GM04503 (cell line): ENCODE data around the gene CCHCR1.
A peak's percentile ranks its signal among the peaks of the same experiment; 100 is the strongest.
"Not testable (repeated sequence)": the region's sequence is repeated elsewhere in the genome, so short reads cannot be mapped to it uniquely, and the experiment has no call there.

Experiments used
- DNase-seq: peaks from one replicate; pipeline ENCODE4 v3.0.0-alpha.2; 2012; ENCODE audit warnings: low read depth

CCHCR1 gene, protein sequence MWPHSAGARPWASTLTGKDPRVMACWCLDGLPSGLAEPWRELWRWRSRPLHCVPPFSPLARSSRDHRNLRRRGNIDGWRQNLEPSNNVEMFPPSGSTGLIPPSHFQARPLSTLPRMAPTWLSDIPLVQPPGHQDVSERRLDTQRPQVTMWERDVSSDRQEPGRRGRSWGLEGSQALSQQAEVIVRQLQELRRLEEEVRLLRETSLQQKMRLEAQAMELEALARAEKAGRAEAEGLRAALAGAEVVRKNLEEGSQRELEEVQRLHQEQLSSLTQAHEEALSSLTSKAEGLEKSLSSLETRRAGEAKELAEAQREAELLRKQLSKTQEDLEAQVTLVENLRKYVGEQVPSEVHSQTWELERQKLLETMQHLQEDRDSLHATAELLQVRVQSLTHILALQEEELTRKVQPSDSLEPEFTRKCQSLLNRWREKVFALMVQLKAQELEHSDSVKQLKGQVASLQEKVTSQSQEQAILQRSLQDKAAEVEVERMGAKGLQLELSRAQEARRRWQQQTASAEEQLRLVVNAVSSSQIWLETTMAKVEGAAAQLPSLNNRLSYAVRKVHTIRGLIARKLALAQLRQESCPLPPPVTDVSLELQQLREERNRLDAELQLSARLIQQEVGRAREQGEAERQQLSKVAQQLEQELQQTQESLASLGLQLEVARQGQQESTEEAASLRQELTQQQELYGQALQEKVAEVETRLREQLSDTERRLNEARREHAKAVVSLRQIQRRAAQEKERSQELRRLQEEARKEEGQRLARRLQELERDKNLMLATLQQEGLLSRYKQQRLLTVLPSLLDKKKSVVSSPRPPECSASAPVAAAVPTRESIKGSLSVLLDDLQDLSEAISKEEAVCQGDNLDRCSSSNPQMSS

DNA sequence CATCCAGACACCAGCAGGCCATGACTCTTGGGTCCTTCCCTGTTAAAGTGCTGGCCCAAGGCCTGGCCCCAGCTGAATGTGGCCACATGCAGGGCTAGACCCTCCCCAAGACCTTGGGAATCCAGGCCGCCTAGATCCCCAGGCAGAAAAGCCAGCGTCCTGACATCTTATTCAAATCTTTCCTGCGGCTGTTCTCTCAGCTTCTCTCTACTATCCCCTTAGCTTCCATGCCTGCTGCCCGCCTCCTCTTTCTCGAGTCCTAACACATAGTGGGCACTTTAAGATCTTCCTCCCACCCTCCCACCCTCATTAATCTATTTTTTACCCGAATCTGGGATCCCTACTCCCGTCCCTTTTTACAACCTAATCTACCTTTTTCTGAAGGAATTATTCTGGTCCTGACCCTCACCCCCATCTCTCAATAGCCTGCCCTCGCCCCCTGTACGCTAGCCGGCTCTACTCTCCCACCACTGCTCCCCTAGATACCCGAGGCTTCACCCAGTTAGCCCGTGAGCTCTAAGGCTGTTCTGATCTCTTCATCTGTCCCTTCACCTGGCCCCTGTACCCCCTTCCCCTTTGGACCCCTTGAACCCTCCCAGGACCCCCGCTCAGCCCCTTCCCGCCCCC is at the start of gene CCHCR1:
TSS of gene CCHCR1 (minus strand) at position 290 of the 627 bp plus-strand sequence. CDS start at position 88, 202 bp downstream.
- DNase-seq, result no peak

DNA sequence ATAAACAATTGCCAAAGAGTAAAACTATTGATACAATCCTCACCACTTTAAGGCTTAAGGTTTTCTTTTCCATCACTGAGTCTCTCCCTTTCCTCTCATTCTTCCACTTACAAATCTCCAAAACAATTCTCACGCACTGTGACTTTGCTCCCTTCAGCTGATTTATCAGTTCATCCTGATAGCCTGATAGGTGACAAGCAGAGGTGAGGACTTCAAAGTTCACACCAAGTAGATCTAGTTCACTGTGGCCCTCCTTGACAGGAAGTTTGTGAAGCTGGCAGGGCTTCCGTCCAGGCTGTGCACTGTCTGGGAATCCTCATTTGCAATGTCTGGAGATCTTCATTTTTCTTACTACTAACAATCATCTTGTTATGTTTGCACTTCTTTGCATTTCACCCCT is 48.0 kb upstream of the CCHCR1 start:
- no peak for DNase-seq

DNA sequence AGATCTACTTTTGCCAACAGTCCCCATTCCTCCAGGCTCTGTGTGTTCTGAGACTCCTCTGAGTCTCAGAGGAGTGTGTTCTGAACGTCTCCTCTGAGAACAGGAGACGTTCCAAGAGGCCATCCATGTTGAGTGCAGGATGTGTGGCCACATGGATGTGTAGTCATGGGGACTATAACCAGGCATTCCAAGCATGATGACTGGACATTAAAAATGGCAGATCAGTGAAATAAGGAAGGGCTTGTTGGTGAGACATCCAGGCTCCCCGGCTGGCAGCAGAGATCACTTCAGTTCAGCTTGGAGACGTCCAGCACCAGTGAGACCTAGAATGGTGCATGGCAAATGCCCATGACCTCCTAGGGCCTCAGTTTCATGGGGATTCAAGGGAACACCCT is 47.1 kb upstream of the CCHCR1 start:
- no peak for DNase-seq

DNA sequence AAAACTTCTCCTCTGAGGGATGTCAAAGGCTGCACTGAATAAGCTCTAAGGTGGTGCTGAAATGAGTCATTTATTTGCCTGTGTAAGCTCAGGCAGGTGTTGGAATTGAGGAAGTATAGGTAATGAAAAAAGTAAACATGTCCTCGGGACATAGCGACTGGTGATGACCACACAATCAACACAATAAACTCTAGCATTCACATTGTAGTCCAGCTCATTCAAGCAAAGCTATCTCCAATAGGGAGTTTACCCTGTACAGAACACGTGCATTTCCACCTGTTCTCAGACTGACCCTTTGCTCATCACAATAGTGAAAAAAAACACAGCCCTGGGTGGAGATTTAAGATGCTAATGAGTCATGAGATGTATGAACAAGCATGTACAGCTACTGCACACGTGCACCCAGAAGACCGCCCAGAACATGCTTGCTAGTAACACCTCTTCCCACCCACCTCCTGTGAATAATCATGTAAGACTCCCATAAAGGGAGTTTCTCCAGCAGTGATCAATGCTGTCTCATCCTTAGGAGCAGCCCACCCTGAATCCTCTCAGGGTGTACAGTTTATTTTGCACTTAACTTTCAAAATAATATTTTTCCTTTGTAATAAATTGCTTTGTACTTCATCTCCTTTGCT is 45.9 kb upstream of the CCHCR1 start:
- DNase-seq, result no peak

DNA sequence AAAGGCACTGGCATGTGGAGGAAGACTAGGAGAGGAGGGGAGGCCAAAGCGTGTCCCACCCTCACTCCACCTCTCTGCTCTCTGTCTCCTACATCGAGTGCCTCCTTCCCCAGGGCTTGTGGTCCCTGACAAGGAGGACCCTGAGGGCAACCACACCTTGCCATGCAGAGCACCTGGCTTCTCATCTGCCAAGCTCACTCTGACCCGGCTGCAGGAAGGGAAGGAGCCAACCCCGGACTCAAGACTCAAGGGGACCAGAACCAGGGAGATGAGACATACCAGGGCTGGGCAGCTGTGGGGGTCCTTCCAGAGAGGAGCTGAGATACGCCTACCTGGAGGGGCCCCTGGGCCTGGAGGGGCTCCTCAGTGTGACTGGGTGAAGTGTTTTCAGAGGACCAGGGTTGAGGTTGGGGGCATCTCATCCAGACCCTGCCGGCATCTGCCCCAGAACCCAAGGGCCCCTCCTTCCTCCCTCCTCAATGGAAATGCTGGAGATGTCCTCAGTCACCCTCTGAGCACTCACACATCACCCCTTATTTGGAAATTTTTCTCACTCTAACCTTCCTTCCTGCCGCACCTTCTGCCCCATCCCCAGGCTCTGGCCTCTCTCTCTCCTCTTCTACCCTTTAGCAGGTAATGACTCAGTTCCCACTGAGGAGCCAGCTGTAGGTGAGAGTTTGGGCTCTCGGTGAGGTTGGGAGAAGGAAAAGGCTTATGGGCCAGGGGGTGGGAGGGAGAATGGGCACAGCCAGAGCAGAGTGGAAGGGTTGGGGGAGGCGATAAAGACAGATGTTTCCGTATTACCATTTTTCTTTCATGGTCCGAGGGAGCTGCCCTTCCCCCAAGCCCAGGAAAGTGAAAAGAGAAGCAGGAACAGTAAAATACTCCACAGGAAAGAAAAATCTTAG is 44.9 kb upstream of the CCHCR1 start:
- no peak for DNase-seq

DNA sequence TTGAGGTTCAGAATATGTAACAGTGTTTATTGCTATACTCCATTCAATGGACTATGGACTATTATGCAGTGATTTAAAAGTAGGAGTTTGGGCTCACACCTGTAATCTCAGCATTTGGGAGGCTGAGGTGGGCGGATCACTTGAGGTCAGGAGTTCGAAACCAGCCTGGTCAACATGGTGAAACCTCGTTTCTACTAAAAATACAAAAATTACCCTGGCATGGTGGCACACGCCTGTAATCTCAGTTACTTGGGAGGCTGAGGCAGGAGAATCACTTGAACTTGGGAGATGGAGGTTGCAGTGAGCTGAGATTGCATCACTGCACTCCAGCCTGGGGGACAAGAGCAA is 41.5 kb upstream of the CCHCR1 start:
- not testable (repeated sequence) for DNase-seq

DNA sequence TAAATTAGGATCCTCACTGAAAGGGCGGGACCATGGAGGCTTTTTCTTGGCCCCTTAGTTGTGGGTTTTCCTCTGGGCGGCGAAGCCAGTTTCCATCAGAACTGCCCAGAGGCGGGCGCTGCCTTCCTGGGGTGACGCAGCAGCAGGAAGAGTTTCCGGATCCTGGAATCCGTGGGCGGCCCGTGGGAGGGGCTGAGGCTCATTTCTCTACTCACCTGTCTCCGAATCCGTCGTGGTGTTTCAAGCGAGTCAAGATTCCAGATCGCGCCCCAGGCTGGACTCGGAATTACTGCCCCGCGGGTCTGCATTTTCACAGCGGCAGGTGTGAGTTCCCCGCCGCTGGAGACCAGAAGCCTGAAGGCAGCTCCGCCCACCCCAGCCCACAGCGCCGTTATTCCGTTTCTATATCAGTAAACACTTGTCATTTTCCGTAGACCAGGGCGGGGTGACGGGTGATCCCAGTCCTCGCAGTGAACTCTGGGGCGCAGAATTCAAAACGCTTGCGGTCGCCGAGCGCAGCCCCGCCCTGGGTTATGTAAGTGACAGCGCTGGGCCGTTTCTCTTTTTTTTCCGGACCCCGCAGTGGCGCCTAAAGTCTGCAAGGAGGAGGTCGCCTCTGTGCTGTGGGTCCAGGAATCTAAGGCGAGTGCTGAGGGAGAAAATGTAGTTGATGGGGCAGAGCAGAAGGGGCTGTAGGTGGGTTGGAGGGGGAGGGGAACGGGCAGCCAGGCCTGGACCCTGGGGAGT is 40.1 kb upstream of the CCHCR1 start:
- peak; percentile 32 for DNase-seq

DNA sequence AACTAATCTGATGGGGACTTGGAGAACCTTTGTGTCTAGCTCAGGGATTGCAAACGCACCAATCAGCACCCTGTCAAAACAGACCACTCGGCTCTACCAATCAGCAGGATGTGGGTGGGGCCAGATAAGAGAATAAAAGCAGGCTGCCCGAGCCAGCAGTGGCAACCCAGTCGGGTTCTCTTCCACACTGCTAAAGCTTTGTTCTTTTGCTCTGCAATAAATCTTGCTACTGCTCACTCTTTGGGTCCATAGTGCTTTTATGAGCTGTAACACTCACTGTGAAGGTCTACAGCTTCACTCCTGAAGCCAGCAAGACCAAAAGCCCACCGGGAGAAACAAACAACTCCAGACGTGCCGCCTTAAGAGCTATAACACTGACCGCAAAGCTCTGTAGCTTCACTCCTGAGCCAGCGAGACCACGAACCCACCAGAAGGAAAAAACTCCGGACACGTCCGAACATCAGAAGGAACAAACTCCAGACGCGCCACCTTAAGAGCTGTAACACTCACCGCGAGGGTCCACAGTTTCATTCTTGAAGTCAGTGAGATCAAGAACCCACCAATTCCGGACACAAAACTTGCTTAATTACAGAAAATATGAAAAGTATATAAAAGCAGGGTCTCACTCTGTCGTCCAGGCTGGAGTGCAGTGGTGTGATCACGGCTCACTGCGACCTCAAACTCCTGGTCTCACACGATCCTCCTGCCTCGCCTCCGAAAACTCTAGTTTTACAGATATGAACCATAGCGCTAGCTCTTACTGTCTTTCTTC is 38.8 kb upstream of the CCHCR1 start:
- DNase-seq, result not testable (repeated sequence)

DNA sequence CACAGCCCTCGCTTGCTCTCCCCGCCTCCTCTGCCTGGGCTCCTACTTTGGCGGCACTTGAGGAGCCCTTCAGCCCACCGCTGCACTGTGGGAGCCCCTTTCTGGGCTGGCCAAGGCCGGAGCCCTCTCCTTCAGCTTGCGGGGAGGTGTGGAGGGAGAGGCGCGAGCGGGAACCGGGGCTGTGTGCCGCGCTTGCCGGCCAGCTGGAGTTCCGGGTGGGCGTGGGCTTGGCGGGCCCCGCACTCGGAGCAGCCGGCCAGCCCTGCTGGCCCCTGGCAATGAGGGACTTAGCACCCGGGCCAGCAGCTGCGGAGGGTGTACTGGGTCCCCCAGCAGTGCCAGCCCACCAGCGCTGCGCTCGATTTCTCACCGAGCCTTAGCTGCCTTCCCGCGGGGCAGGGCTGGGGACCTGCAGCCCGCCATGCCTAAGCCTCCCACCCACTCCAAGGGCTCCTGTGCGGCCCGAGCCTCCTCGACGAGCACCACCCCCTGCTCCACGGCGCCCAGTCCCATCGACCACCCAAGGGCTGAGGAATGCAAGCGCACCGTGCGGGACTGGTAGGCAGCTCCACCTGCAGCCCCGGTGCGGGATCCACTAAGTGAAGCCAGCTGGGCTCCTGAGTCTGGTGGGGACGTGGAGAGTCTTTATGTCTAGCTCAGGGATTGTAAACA is 37.8 kb upstream of the CCHCR1 start:
- not testable (repeated sequence) for DNase-seq

DNA sequence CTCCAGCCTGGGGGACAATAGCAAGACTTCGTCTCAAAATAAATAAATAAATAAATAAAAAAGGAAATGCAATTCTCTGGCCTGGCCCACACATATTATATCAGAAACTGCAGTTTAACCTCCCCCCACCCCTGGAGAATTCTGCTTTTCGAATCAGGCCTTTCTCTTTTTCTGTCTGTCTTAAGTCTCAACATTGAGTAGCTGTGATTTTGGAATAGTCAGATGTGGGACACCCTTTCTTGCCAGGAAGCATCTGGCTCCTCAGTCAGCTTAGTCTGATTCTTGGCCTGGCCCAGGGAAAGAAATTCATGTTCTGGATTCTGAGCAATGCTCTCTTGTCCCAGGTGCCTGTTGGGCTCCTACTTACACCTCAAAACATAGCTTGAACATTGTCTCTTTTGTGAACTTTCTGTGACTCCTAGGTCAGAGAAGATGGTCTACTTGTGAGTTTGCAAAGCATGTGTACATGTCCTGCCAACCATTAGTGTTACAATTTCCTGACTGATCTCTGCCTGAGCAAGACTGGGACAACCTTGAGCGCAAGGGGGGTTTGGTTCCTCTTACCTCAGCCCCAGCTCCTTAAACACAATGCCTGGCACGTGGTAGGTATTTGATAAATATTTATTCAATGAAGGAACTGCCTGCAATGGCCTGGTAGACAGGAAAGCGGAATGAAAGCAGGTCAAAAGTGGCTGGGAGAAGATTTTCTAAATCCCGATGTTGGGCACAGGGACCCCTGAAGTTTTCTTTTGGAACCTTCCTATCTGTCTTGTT is 36.6 kb upstream of the CCHCR1 start:
- DNase-seq, result no peak

DNA sequence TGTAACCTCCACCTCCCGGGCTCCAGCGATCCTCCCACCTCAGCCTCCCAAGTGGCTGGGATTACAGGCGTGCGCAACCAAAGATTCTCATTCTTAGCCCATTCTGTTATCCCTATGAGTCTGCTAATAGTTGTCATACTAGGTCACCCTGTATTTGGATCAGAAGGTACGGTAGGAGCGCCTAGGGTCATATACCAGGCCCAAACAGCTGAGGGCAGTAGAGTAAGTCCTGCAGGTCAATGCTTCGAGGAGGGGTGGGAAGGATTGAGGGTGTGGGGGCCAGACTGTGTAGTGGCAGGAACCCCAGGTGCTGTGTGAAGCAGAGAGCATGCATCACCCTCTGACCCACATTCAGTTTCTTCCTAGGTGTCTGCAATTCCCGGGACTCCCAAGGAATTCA is 35.6 kb upstream of the CCHCR1 start:
- DNase-seq, result no peak

DNA sequence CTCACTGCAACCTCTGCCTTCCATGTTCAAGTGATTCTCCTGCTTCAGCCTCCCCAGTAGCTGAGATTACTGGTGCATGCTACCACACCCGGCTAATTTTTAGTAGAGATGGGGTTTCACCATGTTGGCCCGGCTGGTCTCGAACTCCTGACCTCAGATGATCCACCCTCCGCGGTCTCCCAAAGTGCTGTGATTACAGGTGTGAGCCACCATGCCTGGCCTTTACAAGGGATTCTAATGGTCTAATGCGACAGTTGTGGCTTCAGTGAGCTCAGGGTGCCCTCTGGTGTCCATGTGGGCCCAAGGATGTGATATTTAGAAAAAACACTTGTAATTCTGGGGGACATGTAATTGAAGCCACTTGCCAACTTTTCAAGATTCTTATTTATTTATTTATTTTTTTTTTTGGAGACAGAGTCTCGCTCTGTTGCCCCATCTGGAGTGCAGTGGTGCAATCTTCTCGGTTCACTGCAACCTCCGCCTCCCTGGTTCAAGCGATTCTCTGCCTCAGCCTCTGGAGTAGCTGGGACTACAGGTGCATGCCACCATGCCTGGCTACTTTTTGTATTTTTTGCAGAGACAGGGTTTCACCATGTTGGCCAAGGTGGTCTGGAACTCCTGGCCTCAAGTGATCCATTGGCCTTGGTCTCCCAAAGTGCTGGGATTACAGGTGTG is 35.0 kb upstream of the CCHCR1 start:
- DNase-seq, result not testable (repeated sequence)

DNA sequence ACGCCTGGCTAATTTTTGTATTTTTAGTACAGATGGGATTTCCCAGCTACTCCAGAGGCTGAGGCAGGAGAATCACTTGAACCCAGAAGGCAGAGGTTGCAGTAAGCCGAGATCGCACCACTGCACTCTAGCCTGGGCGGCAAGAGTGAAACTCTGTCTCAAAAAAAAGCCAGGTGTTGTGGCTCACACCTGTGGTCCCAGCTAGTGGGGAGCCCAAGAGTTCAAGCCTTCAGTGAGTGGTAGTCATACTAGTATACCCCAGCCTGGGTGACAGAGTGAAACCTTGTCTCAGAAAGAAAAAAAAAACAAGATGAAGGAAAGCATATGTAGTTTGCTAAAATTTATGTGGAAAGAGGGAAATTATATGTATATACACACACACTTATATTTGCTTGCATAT is 32.9 kb upstream of the CCHCR1 start:
- no peak for DNase-seq

DNA sequence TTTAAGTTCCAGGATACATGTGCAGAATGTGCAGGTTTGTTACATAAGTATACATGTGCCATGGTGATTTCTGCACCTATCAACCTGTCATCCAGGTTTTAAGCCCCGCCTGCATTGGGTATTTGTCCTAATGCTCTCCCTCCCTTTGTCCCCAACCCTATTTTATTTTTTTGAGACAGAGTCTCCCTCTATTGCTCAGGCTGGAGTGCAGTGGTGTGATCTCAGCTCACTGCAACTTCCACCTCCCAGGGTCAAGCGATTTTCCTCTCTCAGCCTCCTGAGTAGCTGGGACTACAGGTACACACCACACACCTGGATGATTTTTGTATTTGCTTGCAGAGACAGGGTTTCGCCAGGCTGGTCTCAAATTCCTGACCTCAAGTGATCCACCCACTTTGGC is 31.6 kb upstream of the CCHCR1 start:
- not testable (repeated sequence) for DNase-seq

DNA sequence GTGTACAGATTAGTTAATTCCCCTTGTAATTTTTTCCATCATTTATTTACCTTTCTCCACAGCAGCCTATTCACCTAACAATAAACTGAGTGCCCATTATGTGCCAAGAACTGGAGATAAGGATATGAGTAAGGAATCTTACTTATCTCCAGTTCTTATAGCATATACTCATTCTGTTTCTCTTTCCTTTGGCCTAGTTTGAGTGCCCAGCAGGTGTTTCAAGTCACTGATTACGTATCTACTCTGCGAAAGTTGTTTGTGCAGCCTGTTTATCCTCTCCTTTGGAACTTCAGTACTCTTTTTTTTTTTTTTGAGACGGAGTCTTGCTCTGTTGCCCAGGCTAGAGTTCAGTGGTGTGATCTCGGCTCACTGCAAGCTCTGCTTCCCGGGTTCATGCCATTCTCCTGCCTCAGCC is 30.2 kb upstream of the CCHCR1 start:
- no peak for DNase-seq

DNA sequence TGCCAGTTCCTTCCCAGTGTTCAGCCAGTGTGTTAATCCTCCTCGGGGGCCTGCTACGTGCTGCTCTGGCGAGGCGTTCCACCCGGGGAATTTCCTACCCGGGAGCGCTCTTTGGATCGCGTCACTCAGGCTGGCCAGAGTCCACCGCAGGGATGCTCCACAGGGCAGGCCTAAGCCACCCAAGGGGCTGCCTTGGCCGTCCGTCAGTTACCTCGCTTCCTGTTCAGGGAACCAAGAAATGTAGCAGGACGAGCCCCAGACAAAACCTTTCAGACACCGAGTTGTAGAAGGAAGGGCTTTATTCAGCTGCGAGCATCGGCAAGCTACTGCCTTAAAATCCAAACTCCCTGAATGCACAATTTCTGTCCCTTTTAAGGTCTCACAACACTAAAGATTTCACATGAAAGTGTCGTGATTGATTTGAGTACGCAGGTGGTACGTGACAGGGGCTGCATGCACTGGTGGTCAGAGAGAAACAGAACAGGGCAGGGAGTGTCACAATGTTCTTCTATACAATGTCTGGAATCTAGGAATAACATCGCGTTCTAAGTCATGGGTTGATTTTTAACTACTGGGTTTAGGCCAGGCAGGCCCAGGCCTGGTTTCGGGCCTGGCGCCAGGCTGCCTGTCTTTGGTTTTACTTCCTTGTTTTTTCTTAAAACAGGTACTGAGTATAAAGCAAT is 28.6 kb upstream of the CCHCR1 start:
- DNase-seq, result no peak

DNA sequence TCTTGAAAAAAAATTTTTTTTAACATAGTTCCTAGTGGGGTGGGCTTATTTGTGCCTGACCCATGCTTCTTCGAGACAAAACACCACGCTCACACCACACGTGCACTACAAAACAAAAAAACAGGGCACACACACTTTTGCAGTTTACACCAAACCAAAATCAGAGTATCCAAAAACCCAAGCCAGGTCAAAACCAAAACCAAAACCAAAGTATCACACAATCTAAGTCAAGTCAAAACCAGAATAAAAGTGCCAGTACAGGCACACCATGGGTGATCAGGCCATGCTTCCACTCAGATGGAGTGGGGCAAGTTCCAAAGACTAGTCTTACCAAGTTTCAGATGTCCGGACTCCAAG is 28.1 kb upstream of the CCHCR1 start:
- not testable (repeated sequence) for DNase-seq
